Keratinocyte (primary cell): ENCODE measurements around the gene RIN3. TPM values are rescaled to one million over a fixed set of nuclear protein-coding genes. Genes with fewer than 3 reads are reported as not detected.

Source experiments
- DNase-seq: peaks from one replicate; pipeline ENCODE4 v3.0.0-alpha.2; 2011; ENCODE audit warnings: low read depth, missing footprints, low spot score
- FAIRE-seq: peaks from 2 replicates; lab custom pipeline; 2011; peaks lifted over from hg19 to GRCh38; lab: Jason Lieb, UNC
- H2AFZ ChIP-seq: 2 replicates; pipeline ENCODE4 v1.6.0; 2012; ENCODE audit warnings: low read length, control low read depth, inconsistent platforms; ENCODE audit not compliant: control insufficient read depth
- H3K27ac ChIP-seq: 2 replicates; pipeline ENCODE4 v1.5.1; 2011; ENCODE audit warnings: low read length; ENCODE audit not compliant: control insufficient read depth, insufficient read depth
- H3K27me3 ChIP-seq: 3 replicates; pipeline ENCODE4 v1.6.0; 2011; ENCODE audit warnings: low read length; ENCODE audit not compliant: control insufficient read depth, insufficient read depth; ENCODE audit errors: extremely low read depth
- H3K36me3 ChIP-seq, 2 experiments: 2 replicates in 1 of 2; 3 replicates in 1 of 2; pipeline ENCODE4 v1.5.1; 2011; ENCODE audit warnings: low read length in 2 of 2, mild to moderate bottlenecking in 1 of 2; ENCODE audit not compliant: control insufficient read depth in 2 of 2, insufficient read depth in 2 of 2; ENCODE audit errors: extremely low read depth in 1 of 2
- H3K4me1 ChIP-seq: 3 replicates; pipeline ENCODE4 v1.5.1; 2011; ENCODE audit warnings: low read length; ENCODE audit not compliant: control insufficient read depth, insufficient read depth; ENCODE audit errors: extremely low read depth
- H3K4me2 ChIP-seq: 3 replicates; pipeline ENCODE4 v1.6.0; 2011; ENCODE audit warnings: low read depth, low read length; ENCODE audit not compliant: control insufficient read depth, insufficient read depth; ENCODE audit errors: extremely low read depth
- H3K4me3 ChIP-seq, 3 experiments: fragments of 200-600 bp in 1 of 3; sonication (generic) in 1 of 3; 2 replicates in 2 of 3; 3 replicates in 1 of 3; pipeline ENCODE4 v1.5.1; 2011 to 2016; ENCODE audit warnings: low read length in 3 of 3, mild to moderate bottlenecking in 3 of 3, control low read depth in 2 of 3, inconsistent platforms in 1 of 3, low read depth in 1 of 3, mixed read lengths in 1 of 3, mixed run types in 1 of 3, moderate library complexity in 1 of 3; ENCODE audit not compliant: control insufficient read depth in 2 of 3, insufficient read depth in 2 of 3; ENCODE audit errors: extremely low read depth in 1 of 3
- H3K79me2 ChIP-seq: 2 replicates; pipeline ENCODE4 v1.6.0; 2012; ENCODE audit warnings: low read length; ENCODE audit not compliant: control insufficient read depth, insufficient read depth
- H3K9ac ChIP-seq: 3 replicates; pipeline ENCODE4 v1.6.0; 2011; ENCODE audit warnings: low read length; ENCODE audit not compliant: control insufficient read depth, insufficient read depth; ENCODE audit errors: extremely low read depth
- H3K9me1 ChIP-seq: 3 replicates; pipeline ENCODE4 v1.6.0; 2011; ENCODE audit warnings: low read length; ENCODE audit not compliant: control insufficient read depth, insufficient read depth; ENCODE audit errors: extremely low read depth
- H3K9me3 ChIP-seq: 2 replicates; pipeline ENCODE4 v1.5.1; 2012; ENCODE audit warnings: low read depth, low read length; ENCODE audit not compliant: control insufficient read depth
- H4K20me1 ChIP-seq: 3 replicates; pipeline ENCODE4 v1.6.0; 2011; ENCODE audit warnings: low read length; ENCODE audit not compliant: control insufficient read depth, insufficient read depth; ENCODE audit errors: extremely low read depth
- EZH2 ChIP-seq: IDR thresholded peaks from one replicate; pipeline ENCODE4 v1.6.1; 2012; ENCODE audit warnings: inconsistent platforms, mild to moderate bottlenecking, low read length, moderate library complexity
- dilution Hi-C: fragments of 300-500 bp; cut with MboI; formaldehyde crosslinking; loops from one replicate; pipeline ENCODE4 v1.7.0; 2020; ENCODE audit warnings: low sequenced_read_pairs; ENCODE audit not compliant: extremely low pct_ligation_motif_present
- polyA plus RNA-seq, 5 experiments: library from polyadenylated mRNA; depleted of rRNA in 3 of 5; stranded (reverse) in 3 of 5; stranded (forward) in 1 of 5; unstranded in 1 of 5; fragments of >200 nt; gene quantifications; 1 replicate in 1 of 5; 2 replicates in 3 of 5; 3 replicates in 1 of 5; pipeline versions ENCODE4 v1.2.1 to v1.2.3, GENCODE V29; 2011 to 2012; ENCODE audit warnings: missing spikeins in 2 of 5, low read depth in 1 of 5, low replicate concordance in 1 of 5
- TF ChIP-seq, protein P1 (sequence below), 3 experiments: IDR thresholded peaks in 1 of 3; conservative IDR thresholded peaks in 1 of 3; optimal IDR thresholded peaks in 1 of 3; 2 replicates in 2 of 3; 3 replicates in 1 of 3; pipeline versions ENCODE3 to v1.5.1; 2011; ENCODE audit warnings: low read length in 3 of 3, mild to moderate bottlenecking in 3 of 3, moderate library complexity in 2 of 3, control low read depth in 1 of 3, inconsistent platforms in 1 of 3; ENCODE audit not compliant: insufficient read depth in 2 of 3; ENCODE audit errors: extremely low read depth in 1 of 3

RIN3 gene
- polyA plus RNA-seq, 1 donor (not counting 4 experiments of a cell fraction or from before 2014, with no cell fraction given), result 1.2 TPM

DNA sequence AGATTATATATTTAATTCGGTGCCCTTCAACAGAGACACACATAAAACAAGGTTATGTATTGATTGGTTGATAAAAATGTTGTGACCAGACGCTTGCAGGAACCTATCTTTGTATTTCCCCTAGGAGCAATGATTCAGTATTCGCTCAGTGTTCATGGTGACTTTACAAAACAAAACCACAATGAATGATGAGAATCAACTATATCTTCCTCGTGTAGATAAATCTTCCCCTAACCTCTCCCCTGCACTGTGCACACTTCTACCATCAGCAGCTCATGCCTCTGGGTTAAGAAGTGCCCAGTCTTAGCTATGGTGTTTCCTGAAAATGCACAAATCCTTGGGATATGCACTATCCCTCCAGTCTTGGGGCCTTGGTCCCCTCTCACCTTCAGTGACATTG lies 16.3 kb downstream of the RIN3 start:
- no peak for TF ChIP-seq EZH2
- TF ChIP-seq, protein P1, sequence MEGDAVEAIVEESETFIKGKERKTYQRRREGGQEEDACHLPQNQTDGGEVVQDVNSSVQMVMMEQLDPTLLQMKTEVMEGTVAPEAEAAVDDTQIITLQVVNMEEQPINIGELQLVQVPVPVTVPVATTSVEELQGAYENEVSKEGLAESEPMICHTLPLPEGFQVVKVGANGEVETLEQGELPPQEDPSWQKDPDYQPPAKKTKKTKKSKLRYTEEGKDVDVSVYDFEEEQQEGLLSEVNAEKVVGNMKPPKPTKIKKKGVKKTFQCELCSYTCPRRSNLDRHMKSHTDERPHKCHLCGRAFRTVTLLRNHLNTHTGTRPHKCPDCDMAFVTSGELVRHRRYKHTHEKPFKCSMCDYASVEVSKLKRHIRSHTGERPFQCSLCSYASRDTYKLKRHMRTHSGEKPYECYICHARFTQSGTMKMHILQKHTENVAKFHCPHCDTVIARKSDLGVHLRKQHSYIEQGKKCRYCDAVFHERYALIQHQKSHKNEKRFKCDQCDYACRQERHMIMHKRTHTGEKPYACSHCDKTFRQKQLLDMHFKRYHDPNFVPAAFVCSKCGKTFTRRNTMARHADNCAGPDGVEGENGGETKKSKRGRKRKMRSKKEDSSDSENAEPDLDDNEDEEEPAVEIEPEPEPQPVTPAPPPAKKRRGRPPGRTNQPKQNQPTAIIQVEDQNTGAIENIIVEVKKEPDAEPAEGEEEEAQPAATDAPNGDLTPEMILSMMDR (optimal IDR thresholded peaks at IDR 0.05 in 1 of 3, IDR thresholded peaks at IDR 0.05 in 1 of 3, conservative IDR thresholded peaks at IDR 0.05 in 1 of 3; ENCODE audit: extremely low read depth in 1 of 3, insufficient read depth in 2 of 3, low read length in 3 of 3), result no peak
- Histone ChIP-seq H4K20me1 (no peaks in the 10 kb centered on the region), H3K27me3 (no peaks in the 10 kb centered on the region), H3K9me3 (no peaks in the 10 kb centered on the region), H3K9me1 (no peaks in the 10 kb centered on the region), H3K79me2 (peaks cover 8% of the 10 kb centered on the region), H3K4me1 (no peaks in the 10 kb centered on the region), H2AFZ (no peak overlapping the region), H3K27ac (no peak overlapping the region), H3K36me3 (no peaks in the 10 kb centered on the region), H3K4me2 (no peak overlapping the region), H3K4me3 (no peak overlapping the region), H3K9ac (no peak overlapping the region)
- FAIRE-seq (no peak), DNase-seq (no peak)
- dilution Hi-C loops, result no loop called here

- Histone ChIP-seq H3K27ac (no peak overlapping the region), H2AFZ (no peak overlapping the region), H4K20me1 (no peaks in the 10 kb centered on the region), H3K27me3 (no peaks in the 10 kb centered on the region), H3K4me1 (peaks cover 5% of the 10 kb centered on the region), H3K9me1 (no peaks in the 10 kb centered on the region), H3K36me3 (no peaks in the 10 kb centered on the region), H3K9me3 (no peaks in the 10 kb centered on the region), H3K79me2 (peaks cover 6% of the 10 kb centered on the region), H3K9ac (no peak overlapping the region), H3K4me3 (no peak overlapping the region), H3K4me2 (no peak overlapping the region)
- no peak for TF ChIP-seq EZH2
- TF ChIP-seq, protein P1 (optimal IDR thresholded peaks at IDR 0.05 in 1 of 3, IDR thresholded peaks at IDR 0.05 in 1 of 3, conservative IDR thresholded peaks at IDR 0.05 in 1 of 3; ENCODE audit: extremely low read depth in 1 of 3, insufficient read depth in 2 of 3, low read length in 3 of 3), result no peak
- DNase-seq (no peak), FAIRE-seq (no peak)
- dilution Hi-C loops, result no loop called here
Measured at GRCh38 chr14:92531106-92531873, 17.7 kb downstream of the RIN3 start.
